Neuron (in vitro differentiated cells): ENCODE results near the gene PASD1.

ENCODE experiments used
- H2AFZ ChIP-seq: one replicate; pipeline ENCODE4 v1.6.1; 2013; ENCODE audit warnings: low read depth, mild to moderate bottlenecking, inconsistent platforms, low read length, moderate library complexity
- H3K27me3 ChIP-seq: one replicate; pipeline ENCODE4 v1.6.1; 2013; ENCODE audit warnings: low read length; ENCODE audit not compliant: insufficient read depth
- H3K36me3 ChIP-seq: one replicate; pipeline ENCODE4 v1.6.1; 2013; ENCODE audit warnings: low read length; ENCODE audit not compliant: insufficient read depth
- H3K4me1 ChIP-seq: one replicate; pipeline ENCODE4 v1.6.1; 2013; ENCODE audit warnings: low read length; ENCODE audit not compliant: insufficient read depth
- H3K4me3 ChIP-seq: 2 replicates; pipeline ENCODE4 v1.5.1; 2013; ENCODE audit warnings: mild to moderate bottlenecking, low read length, moderate library complexity
- H3K9me3 ChIP-seq: one replicate; pipeline ENCODE4 v1.6.1; 2013; ENCODE audit warnings: low read length

The PASD1 gene

GRCh38 chrX:151698485-151698884 is 135.0 kb downstream of the PASD1 start:
- H3K9me3 ChIP-seq = no peaks in the 10 kb centered on the region
- peaks cover 17% of the 10 kb centered on the region for H3K27me3 ChIP-seq
- no peak overlapping the region for H3K4me3 ChIP-seq
- H2AFZ ChIP-seq = no peak overlapping the region
- H3K36me3 ChIP-seq = no peaks in the 10 kb centered on the region
- no peaks in the 10 kb centered on the region for H3K4me1 ChIP-seq

GRCh38 chrX:151699746-151700145 is 136.3 kb downstream of the PASD1 start:
- Histone ChIP-seq H3K27me3 (peaks cover 8% of the 10 kb centered on the region), H3K9me3 (no peaks in the 10 kb centered on the region), H3K4me3 (no peak overlapping the region), H2AFZ (no peak overlapping the region), H3K36me3 (no peaks in the 10 kb centered on the region), H3K4me1 (no peaks in the 10 kb centered on the region)

GRCh38 chrX:151700581-151700980 is 137.1 kb downstream of the PASD1 start:
- H3K4me3 ChIP-seq = no peak overlapping the region
- no peak overlapping the region for H2AFZ ChIP-seq
- H3K4me1 ChIP-seq = no peaks in the 10 kb centered on the region
- no peaks in the 10 kb centered on the region for H3K36me3 ChIP-seq
- H3K27me3 ChIP-seq = peaks cover 7% of the 10 kb centered on the region
- no peaks in the 10 kb centered on the region for H3K9me3 ChIP-seq

GRCh38 chrX:151701071-151701470 is 137.6 kb downstream of the PASD1 start:
- Histone ChIP-seq H2AFZ (no peak overlapping the region), H3K27me3 (peaks cover 2% of the 10 kb centered on the region), H3K4me1 (no peaks in the 10 kb centered on the region), H3K36me3 (no peaks in the 10 kb centered on the region), H3K9me3 (no peaks in the 10 kb centered on the region), H3K4me3 (no peak overlapping the region)

- Histone ChIP-seq H3K36me3 (no peaks in the 10 kb centered on the region), H3K27me3 (peaks cover 6% of the 10 kb centered on the region), H3K4me1 (no peaks in the 10 kb centered on the region), H3K9me3 (no peaks in the 10 kb centered on the region), H2AFZ (no peak overlapping the region), H3K4me3 (no peak overlapping the region)
These were observed 138.1 kb downstream of the PASD1 start for GRCh38 chrX:151701531-151701930.

- no peaks in the 10 kb centered on the region for H3K4me1 ChIP-seq
These were observed 138.7 kb downstream of the PASD1 start for GRCh38 chrX:151702026-151702714.

GRCh38 chrX:151702741-151703340 is 139.4 kb downstream of the PASD1 start:
- H3K4me1 ChIP-seq = no peaks in the 10 kb centered on the region
- no peak overlapping the region for H2AFZ ChIP-seq
- H3K27me3 ChIP-seq = peaks cover 6% of the 10 kb centered on the region
- H3K4me3 ChIP-seq = no peak overlapping the region
- no peaks in the 10 kb centered on the region for H3K9me3 ChIP-seq
- H3K36me3 ChIP-seq = no peaks in the 10 kb centered on the region

More at GRCh38 chrX:151702026-151702714, 138.7 kb downstream of the PASD1 start:
- Histone ChIP-seq H3K4me3 (no peak overlapping the region), H3K9me3 (no peaks in the 10 kb centered on the region), H3K27me3 (peaks cover 6% of the 10 kb centered on the region), H2AFZ (no peak overlapping the region), H3K36me3 (no peaks in the 10 kb centered on the region)

- no peaks in the 10 kb centered on the region for H3K36me3 ChIP-seq
- H3K9me3 ChIP-seq = no peaks in the 10 kb centered on the region
- peaks cover 6% of the 10 kb centered on the region for H3K27me3 ChIP-seq
- H3K4me3 ChIP-seq = no peak overlapping the region
- H2AFZ ChIP-seq = no peak overlapping the region
- H3K4me1 ChIP-seq = no peaks in the 10 kb centered on the region
These were observed 140.0 kb downstream of the PASD1 start for GRCh38 chrX:151703487-151703886.

GRCh38 chrX:151704041-151704663 is 140.7 kb downstream of the PASD1 start:
- Histone ChIP-seq H3K4me1 (no peaks in the 10 kb centered on the region), H2AFZ (no peak overlapping the region), H3K27me3 (peaks cover 6% of the 10 kb centered on the region), H3K36me3 (no peaks in the 10 kb centered on the region), H3K9me3 (no peaks in the 10 kb centered on the region), H3K4me3 (no peak overlapping the region)

- H3K4me3 ChIP-seq = no peak overlapping the region
- peaks cover 6% of the 10 kb centered on the region for H3K27me3 ChIP-seq
- no peaks in the 10 kb centered on the region for H3K36me3 ChIP-seq
- no peak overlapping the region for H2AFZ ChIP-seq
- H3K9me3 ChIP-seq = no peaks in the 10 kb centered on the region
- no peaks in the 10 kb centered on the region for H3K4me1 ChIP-seq
These were observed 145.3 kb downstream of the PASD1 start for GRCh38 chrX:151708821-151709220.

GRCh38 chrX:151710457-151710856 is 147.0 kb downstream of the PASD1 start:
- H3K36me3 ChIP-seq = no peaks in the 10 kb centered on the region
- no peak overlapping the region for H3K4me3 ChIP-seq
- H3K27me3 ChIP-seq = peaks cover 3% of the 10 kb centered on the region
- H3K9me3 ChIP-seq = no peaks in the 10 kb centered on the region
- no peaks in the 10 kb centered on the region for H3K4me1 ChIP-seq
- no peak overlapping the region for H2AFZ ChIP-seq

GRCh38 chrX:151711154-151711553 is 147.7 kb downstream of the PASD1 start:
- H3K4me1 ChIP-seq = no peaks in the 10 kb centered on the region
- no peak overlapping the region for H2AFZ ChIP-seq
- H3K27me3 ChIP-seq = peaks cover 3% of the 10 kb centered on the region
- no peaks in the 10 kb centered on the region for H3K36me3 ChIP-seq
- H3K9me3 ChIP-seq = no peaks in the 10 kb centered on the region
- no peak overlapping the region for H3K4me3 ChIP-seq

- Histone ChIP-seq H2AFZ (no peak overlapping the region), H3K4me3 (no peak overlapping the region), H3K4me1 (no peaks in the 10 kb centered on the region), H3K27me3 (no peaks in the 10 kb centered on the region), H3K36me3 (no peaks in the 10 kb centered on the region), H3K9me3 (no peaks in the 10 kb centered on the region)
These were observed 148.3 kb downstream of the PASD1 start for GRCh38 chrX:151711787-151712186.
